Suprapubic skin (tissue), 4 donors: Measurements from ENCODE around the gene ARMC12.

ENCODE experiments used
- CTCF ChIP-seq, 2 donors: fragments of 200-600 bp in 1 of 2; fragments of 450-650 bp in 1 of 2; sonication (generic) in 1 of 2; IDR thresholded peaks; one replicate each; pipeline ENCODE4 v1.5.1; 2016 to 2019; ENCODE audit warnings: antibody characterized with exemption in 2 of 2, mild to moderate bottlenecking in 1 of 2, moderate library complexity in 1 of 2
- EP300 ChIP-seq: sonication (generic); formaldehyde crosslinking; IDR thresholded peaks from one replicate; pipeline ENCODE4 v1.6.1; 2017; ENCODE audit warnings: antibody characterized with exemption
- POLR2A ChIP-seq, 2 donors: fragments of 450-650 bp; IDR thresholded peaks; one replicate each; pipeline ENCODE4 v1.6.1; 2017; ENCODE audit warnings: antibody characterized with exemption in 2 of 2, mild to moderate bottlenecking in 2 of 2, moderate library complexity in 2 of 2
- POLR2AphosphoS5 ChIP-seq, 3 donors: sonication (generic); formaldehyde crosslinking; IDR thresholded peaks; one replicate each; pipeline ENCODE4 v1.6.1; 2017; ENCODE audit warnings: antibody characterized with exemption in 3 of 3

GRCh38 chr6:35733633-35734032, 3.2 kb upstream of the ARMC12 start:
- TF ChIP-seq CTCF (IDR thresholded peaks at IDR 0.05) (no peak), POLR2A (IDR thresholded peaks at IDR 0.05) (no peak), POLR2AphosphoS5 (IDR thresholded peaks at IDR 0.05) (no peak), EP300 (no peak)
